AG10803 (cell line): ENCODE results near the gene CST3.

Source experiments
- DNase-seq: peaks from one replicate; pipeline ENCODE4 v3.0.0; 2010; ENCODE audit warnings: low read depth
- H3K4me3 ChIP-seq: 2 replicates; pipeline ENCODE4 v1.5.1; 2011; ENCODE audit warnings: mild to moderate bottlenecking, low read length, control low read depth
- TF ChIP-seq, protein P1 (sequence below): conservative IDR thresholded peaks from 2 replicates; pipeline ENCODE4 v1.5.1; 2011; ENCODE audit warnings: mild to moderate bottlenecking, low read length, control low read depth, inconsistent platforms

Gene CST3

DNA sequence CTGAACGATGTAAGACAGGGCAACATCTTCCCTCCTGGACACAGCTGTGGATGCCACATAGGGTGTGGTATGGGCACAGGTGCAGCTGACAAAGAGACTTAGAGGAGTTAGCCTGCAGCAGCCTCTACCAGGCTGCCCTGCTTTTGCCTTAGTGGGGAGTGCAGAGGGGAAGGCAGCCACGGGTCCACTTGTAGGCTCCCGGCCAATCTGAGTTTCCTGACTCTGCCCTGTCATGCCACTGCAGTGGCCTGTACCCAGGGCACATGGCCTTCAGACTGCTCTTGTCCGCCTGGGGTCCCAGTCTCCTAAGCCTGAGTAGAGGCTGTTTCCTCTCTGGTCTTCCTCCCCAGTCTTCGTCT lies 52.3 kb downstream of the CST3 start:
- H3K4me3 ChIP-seq, result no peak overlapping the region
- no peak for DNase-seq
- TF ChIP-seq, protein P1, sequence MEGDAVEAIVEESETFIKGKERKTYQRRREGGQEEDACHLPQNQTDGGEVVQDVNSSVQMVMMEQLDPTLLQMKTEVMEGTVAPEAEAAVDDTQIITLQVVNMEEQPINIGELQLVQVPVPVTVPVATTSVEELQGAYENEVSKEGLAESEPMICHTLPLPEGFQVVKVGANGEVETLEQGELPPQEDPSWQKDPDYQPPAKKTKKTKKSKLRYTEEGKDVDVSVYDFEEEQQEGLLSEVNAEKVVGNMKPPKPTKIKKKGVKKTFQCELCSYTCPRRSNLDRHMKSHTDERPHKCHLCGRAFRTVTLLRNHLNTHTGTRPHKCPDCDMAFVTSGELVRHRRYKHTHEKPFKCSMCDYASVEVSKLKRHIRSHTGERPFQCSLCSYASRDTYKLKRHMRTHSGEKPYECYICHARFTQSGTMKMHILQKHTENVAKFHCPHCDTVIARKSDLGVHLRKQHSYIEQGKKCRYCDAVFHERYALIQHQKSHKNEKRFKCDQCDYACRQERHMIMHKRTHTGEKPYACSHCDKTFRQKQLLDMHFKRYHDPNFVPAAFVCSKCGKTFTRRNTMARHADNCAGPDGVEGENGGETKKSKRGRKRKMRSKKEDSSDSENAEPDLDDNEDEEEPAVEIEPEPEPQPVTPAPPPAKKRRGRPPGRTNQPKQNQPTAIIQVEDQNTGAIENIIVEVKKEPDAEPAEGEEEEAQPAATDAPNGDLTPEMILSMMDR, result no peak

DNA sequence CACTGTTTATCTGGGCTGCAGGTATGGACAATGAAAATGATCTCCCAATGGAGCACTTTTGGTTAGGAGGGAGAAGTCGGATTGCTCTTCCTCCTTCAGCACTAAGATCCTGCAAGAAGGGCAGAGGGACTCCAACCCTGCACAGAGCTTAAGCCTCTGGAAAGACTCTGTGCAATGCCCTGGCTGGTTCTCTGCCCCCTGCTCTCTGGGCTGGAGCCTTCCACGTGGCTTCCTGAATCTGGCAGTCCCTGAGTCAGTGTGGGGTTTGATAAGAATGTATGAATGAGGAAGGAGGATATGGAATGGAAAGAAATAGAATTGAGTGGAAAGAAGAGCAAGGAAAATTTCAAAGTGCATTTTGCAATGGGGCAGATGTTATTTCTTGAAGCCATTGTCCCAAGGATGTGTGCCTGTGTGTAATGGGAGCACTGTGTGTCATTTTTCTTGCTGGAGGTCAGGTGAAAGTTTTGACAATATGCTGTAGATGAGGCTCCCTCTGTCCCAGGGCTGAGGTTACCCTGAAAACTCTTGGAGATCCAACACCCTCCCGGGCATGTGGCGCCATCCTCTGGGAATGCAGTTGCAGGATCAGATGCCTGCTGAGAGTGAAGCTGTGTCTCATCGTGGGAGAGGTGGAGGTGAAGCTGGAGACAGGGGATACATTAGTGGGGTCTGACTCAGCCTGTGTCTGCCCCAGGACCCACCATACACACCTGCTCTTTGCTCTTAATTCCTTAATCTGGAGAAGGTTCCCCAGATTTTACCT lies 53.1 kb downstream of the CST3 start:
- TF ChIP-seq, protein P1, result no peak
- no peak for DNase-seq
- H3K4me3 ChIP-seq, result no peak overlapping the region
